NCI-H2227 treated with DMSO at 0.1 percent for 48 hours (cell line): ENCODE results near the gene TSPAN2.
"Not testable (repeated sequence)": the region's sequence is repeated elsewhere in the genome, so short reads cannot be mapped to it uniquely, and the experiment has no call there.

ENCODE experiments used
- DNase-seq: peaks from one replicate; lab custom pipeline; 2025; lab: John Stamatoyannopoulos, UW

Gene TSPAN2

GRCh38 chr1:115036814-115037507 is 52.3 kb downstream of the TSPAN2 start:
- DNase-seq, result no peak

DNA sequence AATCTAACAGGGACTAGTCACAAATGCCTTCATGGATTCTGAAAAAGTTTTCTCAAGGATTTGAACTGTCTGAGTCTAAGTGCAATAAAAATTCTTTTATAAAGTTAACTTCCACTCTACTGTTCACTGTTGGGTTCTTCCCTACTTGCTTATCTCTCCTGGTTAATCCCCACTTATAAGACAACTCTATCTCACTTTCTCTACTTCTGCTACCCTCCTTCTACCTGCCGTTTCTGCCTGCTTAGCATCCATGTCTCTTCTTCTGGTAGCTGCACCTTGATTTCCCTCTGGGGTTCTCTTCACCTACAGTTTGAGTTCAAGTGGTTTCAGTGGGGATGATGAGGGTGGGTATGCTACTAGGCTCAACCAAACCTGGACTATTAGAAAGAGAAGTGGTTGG is 53.7 kb downstream of the TSPAN2 start:
- no peak for DNase-seq

GRCh38 chr1:115031595-115031994 is 57.7 kb downstream of the TSPAN2 start:
- DNase-seq, result no peak

GRCh38 chr1:115029526-115029925 is 59.8 kb downstream of the TSPAN2 start, which contains the start of gene TSHB:
TSS of gene TSHB (plus strand) at chr1:115029826. CDS start at chr1:115033363, 3,537 bp downstream.
- no peak for DNase-seq

DNA sequence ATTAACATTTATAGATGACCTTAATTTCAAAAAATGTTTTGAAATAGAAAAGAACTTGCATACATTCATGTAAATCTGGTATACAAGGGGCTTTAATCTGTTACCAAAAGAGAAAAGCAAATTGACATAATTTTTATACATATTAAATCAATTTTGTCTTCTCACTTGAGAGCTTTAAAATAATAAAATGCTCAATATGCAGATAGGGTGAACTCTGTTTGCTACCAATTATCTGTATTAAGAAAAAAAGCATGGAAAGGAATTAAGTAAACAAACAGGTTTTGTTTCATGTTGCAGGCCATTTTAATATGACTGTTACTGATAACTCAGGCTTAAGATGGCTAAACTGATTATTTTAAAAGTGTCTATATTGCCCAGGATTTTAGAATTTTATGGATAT is 65.7 kb downstream of the TSPAN2 start:
- DNase-seq, result no peak

GRCh38 chr1:115021145-115021544 is 68.2 kb downstream of the TSPAN2 start:
- DNase-seq, result no peak

DNA sequence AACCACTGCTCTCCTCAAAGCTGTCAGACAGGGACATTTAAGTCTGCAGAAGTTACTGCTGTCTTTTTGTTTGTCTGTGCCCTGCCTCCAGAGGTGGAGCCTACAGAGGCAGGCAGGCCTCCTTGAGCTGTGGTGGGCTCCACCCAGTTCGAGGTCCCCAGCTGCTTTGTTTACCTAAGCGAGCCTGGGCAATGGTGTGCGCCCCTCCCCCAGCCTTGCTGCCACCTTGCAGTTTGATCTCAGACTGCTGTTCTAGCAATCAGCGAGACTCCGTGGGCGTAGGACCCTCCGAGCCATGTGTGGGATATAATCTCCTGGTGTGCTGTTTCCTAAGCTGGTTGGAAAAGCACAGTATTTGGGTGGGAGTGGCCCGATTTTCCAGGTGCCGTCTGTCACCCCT is 69.8 kb downstream of the TSPAN2 start:
- DNase-seq, result not testable (repeated sequence)

DNA sequence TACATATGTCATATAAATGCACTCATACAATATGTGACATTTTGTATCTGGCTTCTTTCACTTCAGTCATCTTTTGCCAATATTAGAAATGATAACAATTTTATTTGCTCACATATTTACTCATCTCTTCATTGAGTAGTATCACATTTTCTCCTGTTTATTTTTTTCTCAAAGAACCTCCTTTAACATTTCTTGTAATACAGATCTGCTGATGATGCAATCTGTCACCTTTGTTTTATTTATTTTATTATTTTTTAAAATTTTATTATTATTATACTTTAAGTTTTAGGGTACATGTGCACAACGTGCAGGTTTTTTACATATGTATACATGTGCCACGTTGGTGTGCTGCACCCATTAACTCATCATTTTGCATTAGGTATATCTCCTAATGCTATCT is 75.5 kb downstream of the TSPAN2 start:
- no peak for DNase-seq

DNA sequence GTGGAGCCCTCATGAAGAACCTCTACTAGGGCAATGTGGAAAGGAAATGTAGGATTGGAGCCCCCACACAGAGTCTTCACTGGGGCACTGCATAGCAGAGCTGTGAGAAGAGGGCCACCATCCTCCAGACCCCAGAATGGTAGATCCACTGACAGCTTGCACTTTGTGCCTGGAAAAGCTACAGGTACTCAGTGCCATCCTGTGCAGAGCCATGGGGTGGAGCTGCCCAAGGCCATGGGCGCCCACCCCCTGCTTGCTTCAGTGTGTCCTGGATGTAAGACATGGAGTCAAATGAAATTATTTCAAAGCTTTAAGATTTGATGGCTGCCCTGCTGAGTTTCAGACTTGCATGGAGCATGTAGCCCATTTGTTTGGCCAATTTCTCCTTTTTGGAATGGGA is 76.9 kb downstream of the TSPAN2 start:
- no peak for DNase-seq

DNA sequence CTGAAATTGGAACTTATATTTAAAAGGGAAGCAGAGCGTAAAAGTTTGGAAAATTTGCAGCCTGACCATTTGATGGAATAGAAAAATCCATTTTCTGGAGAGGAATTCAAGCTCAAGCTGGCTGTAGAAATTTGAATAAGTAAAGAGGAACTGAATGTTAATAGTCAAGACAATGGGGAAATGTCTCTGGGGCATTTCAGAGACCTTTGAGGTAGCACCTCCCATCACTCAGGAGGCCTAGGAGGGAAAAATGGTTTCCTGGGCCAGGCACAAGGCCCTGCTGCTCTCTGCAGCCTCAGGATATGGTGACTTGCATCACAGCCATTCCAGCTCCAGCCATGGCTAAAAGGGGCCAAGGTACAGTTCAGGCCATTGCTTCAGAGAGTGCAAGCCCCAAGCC is 77.3 kb downstream of the TSPAN2 start:
- DNase-seq, result no peak

DNA sequence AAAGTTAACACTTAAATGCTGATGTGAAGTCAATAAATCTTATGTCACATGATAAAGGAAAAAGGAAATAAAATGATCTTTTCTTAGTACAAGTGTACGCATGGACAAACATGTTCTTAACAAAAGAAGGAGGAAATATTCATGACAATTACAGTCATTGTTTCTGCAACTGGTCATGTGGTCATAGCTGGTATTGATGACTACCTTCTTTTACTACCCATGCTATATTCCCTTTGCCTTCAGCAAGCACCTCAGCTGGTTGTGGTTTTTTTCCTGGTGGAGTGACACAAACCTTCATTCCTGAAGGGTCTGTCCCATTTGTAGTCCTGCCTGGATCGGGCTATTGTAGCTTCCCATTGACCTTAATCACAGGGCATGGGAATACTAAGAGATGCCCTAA is 83.1 kb downstream of the TSPAN2 start:
- no peak for DNase-seq
